ENCODE data around the gene FTO. TPM values are rescaled to one million over a fixed set of nuclear protein-coding genes. Genes with fewer than 3 reads are reported as not detected.

The FTO gene
- total RNA-seq, 1 donor: 45.2 TPM

GRCh38 chr16:53805113-53805512 lies 101.2 kb downstream of the FTO start:
- no peaks in the 10 kb centered on the region for H3K9me3 ChIP-seq (ENCODE audit: low read depth, low read length)
- H3K27me3 ChIP-seq (ENCODE audit: insufficient read depth, low read length): no peaks in the 10 kb centered on the region
- no peak overlapping the region for H3K4me3 ChIP-seq (ENCODE audit: low read length)
- peaks cover 10% of the 10 kb centered on the region for H3K4me1 ChIP-seq (ENCODE audit: insufficient read depth, low read length)

GRCh38 chr16:53805752-53806151 lies 101.8 kb downstream of the FTO start:
- peaks cover 10% of the 10 kb centered on the region for H3K4me1 ChIP-seq (ENCODE audit: insufficient read depth, low read length)
- H3K4me3 ChIP-seq (ENCODE audit: low read length): no peak overlapping the region
- no peaks in the 10 kb centered on the region for H3K9me3 ChIP-seq (ENCODE audit: low read depth, low read length)
- no peaks in the 10 kb centered on the region for H3K27me3 ChIP-seq (ENCODE audit: insufficient read depth, low read length)

GRCh38 chr16:53809088-53809932 lies 105.4 kb downstream of the FTO start:
- Histone ChIP-seq H3K4me1 (ENCODE audit: insufficient read depth, low read length) (peaks cover 5% of the 10 kb centered on the region), H3K9me3 (ENCODE audit: low read depth, low read length) (no peaks in the 10 kb centered on the region), H3K4me3 (ENCODE audit: low read length) (no peak overlapping the region), H3K27me3 (ENCODE audit: insufficient read depth, low read length) (no peaks in the 10 kb centered on the region)

GRCh38 chr16:53812914-53813313 lies 109.0 kb downstream of the FTO start:
- H3K4me3 ChIP-seq (ENCODE audit: low read length): no peak overlapping the region
- no peaks in the 10 kb centered on the region for H3K27me3 ChIP-seq (ENCODE audit: insufficient read depth, low read length)
- no peaks in the 10 kb centered on the region for H3K4me1 ChIP-seq (ENCODE audit: insufficient read depth, low read length)
- H3K9me3 ChIP-seq (ENCODE audit: low read depth, low read length): no peaks in the 10 kb centered on the region

- H3K4me1 ChIP-seq (ENCODE audit: insufficient read depth, low read length): no peaks in the 10 kb centered on the region
- H3K27me3 ChIP-seq (ENCODE audit: insufficient read depth, low read length): no peaks in the 10 kb centered on the region
- no peak overlapping the region for H3K4me3 ChIP-seq (ENCODE audit: low read length)
- no peaks in the 10 kb centered on the region for H3K9me3 ChIP-seq (ENCODE audit: low read depth, low read length)
Observed at GRCh38 chr16:53814801-53815200, 110.8 kb downstream of the FTO start.

GRCh38 chr16:53816211-53816836 lies 112.4 kb downstream of the FTO start:
- H3K27me3 ChIP-seq (ENCODE audit: insufficient read depth, low read length): no peaks in the 10 kb centered on the region
- H3K4me3 ChIP-seq (ENCODE audit: low read length): no peak overlapping the region
- H3K9me3 ChIP-seq (ENCODE audit: low read depth, low read length): no peaks in the 10 kb centered on the region
- H3K4me1 ChIP-seq (ENCODE audit: insufficient read depth, low read length): no peaks in the 10 kb centered on the region

GRCh38 chr16:53817117-53817755 lies 113.3 kb downstream of the FTO start:
- H3K4me3 ChIP-seq (ENCODE audit: low read length): no peak overlapping the region
- no peaks in the 10 kb centered on the region for H3K27me3 ChIP-seq (ENCODE audit: insufficient read depth, low read length)
- H3K9me3 ChIP-seq (ENCODE audit: low read depth, low read length): no peaks in the 10 kb centered on the region
- H3K4me1 ChIP-seq (ENCODE audit: insufficient read depth, low read length): no peaks in the 10 kb centered on the region

- Histone ChIP-seq H3K4me3 (ENCODE audit: low read length) (no peak overlapping the region), H3K27me3 (ENCODE audit: insufficient read depth, low read length) (no peaks in the 10 kb centered on the region), H3K4me1 (ENCODE audit: insufficient read depth, low read length) (peaks cover 7% of the 10 kb centered on the region), H3K9me3 (ENCODE audit: low read depth, low read length) (no peaks in the 10 kb centered on the region)
Observed at GRCh38 chr16:53817812-53818550, 114.0 kb downstream of the FTO start.

GRCh38 chr16:53821487-53821886 lies 117.5 kb downstream of the FTO start:
- peaks cover 15% of the 10 kb centered on the region for H3K4me1 ChIP-seq (ENCODE audit: insufficient read depth, low read length)
- H3K9me3 ChIP-seq (ENCODE audit: low read depth, low read length): no peaks in the 10 kb centered on the region
- H3K27me3 ChIP-seq (ENCODE audit: insufficient read depth, low read length): no peaks in the 10 kb centered on the region
- no peak overlapping the region for H3K4me3 ChIP-seq (ENCODE audit: low read length)

- H3K4me1 ChIP-seq (ENCODE audit: insufficient read depth, low read length): peaks cover 15% of the 10 kb centered on the region
- H3K4me3 ChIP-seq (ENCODE audit: low read length): no peak overlapping the region
- H3K9me3 ChIP-seq (ENCODE audit: low read depth, low read length): no peaks in the 10 kb centered on the region
- no peaks in the 10 kb centered on the region for H3K27me3 ChIP-seq (ENCODE audit: insufficient read depth, low read length)
Observed at GRCh38 chr16:53821957-53822625, 118.1 kb downstream of the FTO start.

- no peak overlapping the region for H3K4me3 ChIP-seq (ENCODE audit: low read length)
Observed at GRCh38 chr16:53822936-53823529, 119.1 kb downstream of the FTO start.

GRCh38 chr16:53826658-53827057 lies 122.7 kb downstream of the FTO start:
- no peaks in the 10 kb centered on the region for H3K9me3 ChIP-seq (ENCODE audit: low read depth, low read length)
- no peaks in the 10 kb centered on the region for H3K27me3 ChIP-seq (ENCODE audit: insufficient read depth, low read length)
- peaks cover 15% of the 10 kb centered on the region for H3K4me1 ChIP-seq (ENCODE audit: insufficient read depth, low read length)
- no peak overlapping the region for H3K4me3 ChIP-seq (ENCODE audit: low read length)

More at GRCh38 chr16:53822936-53823529, 119.1 kb downstream of the FTO start:
- H3K27me3 ChIP-seq (ENCODE audit: insufficient read depth, low read length): no peaks in the 10 kb centered on the region
- no peaks in the 10 kb centered on the region for H3K9me3 ChIP-seq (ENCODE audit: low read depth, low read length)
- H3K4me1 ChIP-seq (ENCODE audit: insufficient read depth, low read length): peaks cover 15% of the 10 kb centered on the region

GRCh38 chr16:53827741-53828140 lies 123.8 kb downstream of the FTO start:
- H3K9me3 ChIP-seq (ENCODE audit: low read depth, low read length): no peaks in the 10 kb centered on the region
- H3K4me3 ChIP-seq (ENCODE audit: low read length): no peak overlapping the region
- peaks cover 10% of the 10 kb centered on the region for H3K4me1 ChIP-seq (ENCODE audit: insufficient read depth, low read length)
- H3K27me3 ChIP-seq (ENCODE audit: insufficient read depth, low read length): no peaks in the 10 kb centered on the region

- Histone ChIP-seq H3K9me3 (ENCODE audit: low read depth, low read length) (no peaks in the 10 kb centered on the region), H3K4me3 (ENCODE audit: low read length) (no peak overlapping the region), H3K4me1 (ENCODE audit: insufficient read depth, low read length) (no peaks in the 10 kb centered on the region), H3K27me3 (ENCODE audit: insufficient read depth, low read length) (no peaks in the 10 kb centered on the region)
Observed at GRCh38 chr16:53829186-53829747, 125.3 kb downstream of the FTO start.
